DLD1 (cell line): Measurements from ENCODE around the gene HMCN1.

Source experiments
- in situ Hi-C: cut with HindIII; loops from 2 replicates; pipeline ENCODE4 v1.10.0; 2017; ENCODE audit warnings: low sequenced_read_pairs

The HMCN1 gene

GRCh38 chr1:185803241-185803640 is 69.0 kb downstream of the HMCN1 start:
- in situ Hi-C loops = no loop called here

DNA sequence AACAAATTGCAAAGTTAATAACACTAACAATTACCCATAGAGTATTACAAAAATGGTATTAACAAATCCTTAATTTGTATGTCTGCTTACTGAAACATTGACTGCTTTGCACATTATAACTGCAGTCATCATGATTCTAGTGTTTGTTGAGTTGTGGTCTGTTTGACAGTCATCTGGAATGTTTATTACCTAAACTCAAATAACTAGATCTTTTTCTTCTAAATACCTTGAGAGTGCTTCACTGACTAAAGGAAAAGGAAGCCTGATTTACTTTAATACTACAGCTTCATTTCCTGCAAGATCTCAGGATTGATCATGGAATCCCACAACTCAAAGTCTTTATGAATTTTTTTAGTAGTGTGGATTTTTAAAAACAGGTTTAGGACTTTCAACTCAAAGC is 70.0 kb downstream of the HMCN1 start:
- in situ Hi-C loops = no loop called here

- in situ Hi-C loops = no loop called here
Measured at GRCh38 chr1:185804608-185805007, 70.4 kb downstream of the HMCN1 start.

DNA sequence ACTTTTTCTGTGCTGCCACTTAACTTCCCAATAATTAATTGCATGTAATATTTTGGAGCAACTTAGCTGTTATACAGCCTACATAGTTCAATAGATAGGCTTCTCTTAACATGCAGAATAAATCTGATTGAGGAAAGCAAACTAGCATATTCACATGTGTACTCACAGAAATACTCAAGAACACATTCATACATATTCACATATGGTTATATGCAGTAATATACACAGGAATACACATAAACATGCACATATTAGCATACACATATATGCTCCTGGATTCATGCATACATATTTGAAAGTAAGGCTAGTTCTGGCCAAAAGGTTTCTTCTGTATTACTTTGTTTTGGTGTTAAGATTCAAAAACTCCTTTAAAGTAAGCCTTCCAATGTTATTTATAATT is 73.1 kb downstream of the HMCN1 start:
- in situ Hi-C loops = no loop called here

- in situ Hi-C loops = no loop called here
Measured at GRCh38 chr1:185808631-185809030, 74.4 kb downstream of the HMCN1 start.

- in situ Hi-C loops = no loop called here
Measured at GRCh38 chr1:185811073-185811709, 77.0 kb downstream of the HMCN1 start.

GRCh38 chr1:185812934-185813333 is 78.7 kb downstream of the HMCN1 start:
- in situ Hi-C loops = no loop called here

- in situ Hi-C loops = no loop called here
Measured at GRCh38 chr1:185813401-185813979, 79.3 kb downstream of the HMCN1 start.

GRCh38 chr1:185816460-185816859 is 82.3 kb downstream of the HMCN1 start:
- in situ Hi-C loops = no loop called here

DNA sequence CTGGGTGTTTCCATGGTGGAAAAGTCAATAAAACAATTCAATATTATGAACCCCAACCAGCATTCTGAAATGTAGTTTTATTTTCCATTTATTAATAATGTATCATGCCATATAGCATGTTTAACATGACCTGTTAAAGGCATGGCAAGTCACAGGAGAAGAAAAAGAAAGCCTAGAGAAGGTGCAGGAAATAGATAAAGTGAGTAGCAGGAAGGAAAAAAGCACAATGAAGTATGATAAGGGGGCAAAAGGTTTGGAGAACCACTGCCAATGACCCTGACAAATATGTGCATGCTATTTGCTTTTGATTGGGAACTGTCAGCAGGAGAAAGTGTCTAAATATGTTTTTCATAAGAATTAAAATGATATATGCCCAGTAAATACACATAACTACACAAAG is 85.6 kb downstream of the HMCN1 start:
- in situ Hi-C loops = no loop called here

DNA sequence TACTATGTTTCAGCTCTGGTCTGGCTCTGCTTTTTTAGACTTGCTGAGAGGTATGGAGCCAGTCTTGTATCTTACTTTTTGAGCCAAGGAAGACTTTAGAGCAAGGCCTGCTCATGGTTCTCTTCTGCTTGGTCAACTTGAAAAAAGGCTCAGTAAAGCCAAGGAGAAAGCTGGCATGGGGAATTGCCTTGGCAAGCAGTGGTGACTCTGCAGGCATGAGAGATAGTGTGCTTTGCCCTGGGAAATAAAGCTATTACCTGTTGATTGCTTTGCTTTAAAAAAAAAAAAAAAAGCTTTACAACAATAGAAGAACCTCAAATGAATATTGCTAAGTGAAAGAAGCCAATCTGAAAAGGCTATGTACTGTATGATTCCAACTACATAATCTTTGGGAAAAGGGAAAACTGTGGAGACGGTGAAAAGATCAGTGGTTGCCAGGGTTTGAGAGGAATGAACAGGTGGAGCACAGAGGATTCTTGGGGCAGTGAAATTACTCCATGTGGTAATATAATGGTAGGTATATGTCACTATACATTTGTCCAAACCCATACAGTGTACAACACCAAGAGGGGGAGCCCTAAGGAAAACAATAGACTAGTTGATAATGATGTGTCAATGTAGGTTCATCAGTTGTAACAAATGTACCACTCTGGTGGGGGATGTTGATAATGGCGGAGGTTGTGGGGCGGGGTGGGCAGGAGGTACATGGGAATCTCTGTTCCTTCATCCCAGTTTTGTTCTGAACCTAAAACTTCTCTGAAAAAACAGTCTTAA is 87.6 kb downstream of the HMCN1 start:
- in situ Hi-C loops = no loop called here

DNA sequence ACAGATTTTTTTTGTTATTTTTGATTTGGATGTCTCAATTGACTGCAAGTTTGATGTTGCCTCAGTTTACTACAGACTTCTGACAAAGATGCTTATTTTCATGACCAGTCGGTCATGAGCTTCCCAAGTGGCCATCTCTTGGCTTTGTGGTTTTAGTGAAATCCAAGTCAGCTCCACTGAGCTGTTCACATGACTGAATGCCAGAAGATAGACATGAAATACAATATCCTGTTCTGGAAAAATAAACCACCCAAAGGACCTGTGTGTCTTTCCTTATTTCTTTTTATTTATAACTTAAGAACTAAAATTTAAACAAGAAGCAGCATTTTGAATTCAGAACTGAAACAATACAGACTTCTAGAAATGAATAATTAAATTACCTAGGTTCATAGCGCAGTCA is 89.3 kb downstream of the HMCN1 start:
- in situ Hi-C loops = no loop called here

DNA sequence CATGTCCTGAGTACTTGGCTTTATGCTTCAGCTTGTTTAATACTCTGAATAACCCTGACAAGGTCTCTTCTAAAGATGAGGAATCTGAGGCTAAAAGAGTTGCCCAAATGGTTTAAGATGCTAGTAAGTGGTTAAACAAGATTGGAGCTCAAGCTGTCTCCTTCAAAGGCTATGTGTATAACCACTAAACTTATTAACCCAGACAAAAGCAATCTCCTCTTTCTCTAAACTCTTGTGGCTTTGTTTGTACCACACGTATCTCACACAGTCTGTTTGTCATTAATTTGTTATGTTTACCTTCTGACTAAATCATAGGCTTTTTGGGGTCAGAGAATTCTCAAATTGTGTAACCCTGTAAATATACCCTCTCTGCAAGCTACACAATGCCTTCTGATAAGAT is 89.9 kb downstream of the HMCN1 start:
- in situ Hi-C loops = no loop called here

DNA sequence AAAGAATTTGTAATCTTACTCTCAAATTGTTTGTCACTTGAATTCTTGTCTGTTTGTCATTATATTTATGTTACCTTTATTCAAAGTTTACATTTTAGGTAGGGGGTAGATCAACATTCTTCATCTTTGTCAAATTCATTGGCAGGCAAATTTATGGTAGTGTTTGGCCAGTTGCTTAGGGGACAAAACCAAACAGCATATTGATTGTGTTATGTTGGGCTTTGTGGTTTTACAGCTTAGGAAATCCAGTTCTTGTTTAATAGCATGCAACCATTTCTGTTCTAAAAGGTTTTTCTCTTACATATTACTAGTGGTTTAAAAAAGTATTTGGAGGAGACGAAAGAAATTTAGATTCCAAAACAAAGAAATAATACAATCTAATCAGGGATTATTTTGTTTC is 91.4 kb downstream of the HMCN1 start:
- in situ Hi-C loops = no loop called here

- in situ Hi-C loops = no loop called here
Measured at GRCh38 chr1:185834371-185834905, 100.2 kb downstream of the HMCN1 start.

GRCh38 chr1:185835191-185835590 is 101.0 kb downstream of the HMCN1 start:
- in situ Hi-C loops = no loop called here

DNA sequence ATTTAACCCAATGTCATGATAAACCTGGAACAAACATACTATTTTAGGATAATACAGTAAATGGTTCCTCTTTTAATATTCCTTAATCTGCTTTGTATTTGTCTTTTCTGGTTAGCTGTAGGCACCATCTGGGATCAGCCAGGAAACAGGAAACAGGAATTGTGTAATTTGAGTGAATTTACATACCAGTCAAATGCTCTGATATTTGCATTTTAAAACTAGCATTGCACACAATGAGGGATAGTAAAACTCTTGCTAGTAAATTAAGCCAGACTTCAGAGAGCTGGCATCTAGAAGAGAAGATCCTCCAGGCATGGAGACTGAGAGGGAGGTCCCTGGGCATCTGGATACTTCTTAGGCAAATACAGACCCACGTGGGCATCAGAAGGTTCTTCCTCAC is 103.5 kb downstream of the HMCN1 start:
- in situ Hi-C loops = no loop called here

- in situ Hi-C loops = no loop called here
Measured at GRCh38 chr1:185838111-185838510, 103.9 kb downstream of the HMCN1 start.

- in situ Hi-C loops = no loop called here
Measured at GRCh38 chr1:185840880-185841279, 106.7 kb downstream of the HMCN1 start.

GRCh38 chr1:185843297-185843869 is 109.2 kb downstream of the HMCN1 start:
- in situ Hi-C loops = no loop called here

DNA sequence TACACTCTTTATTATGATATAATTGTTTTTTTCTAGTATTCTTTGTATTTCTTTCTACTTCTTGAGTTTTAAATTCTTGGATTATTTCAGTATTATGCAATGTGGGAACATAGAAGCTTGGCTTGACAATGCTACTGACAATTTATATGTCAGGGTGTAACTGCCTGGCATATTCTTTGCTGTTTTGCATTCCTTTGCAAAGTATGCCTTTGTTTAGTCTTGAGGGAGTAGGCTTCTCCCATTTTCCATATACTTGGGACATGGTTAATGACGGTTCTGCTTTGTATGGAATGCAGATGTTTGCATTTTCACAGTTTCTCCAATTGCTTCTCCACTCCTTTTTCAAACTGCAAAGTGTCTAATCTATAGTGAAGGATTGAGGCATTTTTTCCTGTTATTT is 109.8 kb downstream of the HMCN1 start:
- in situ Hi-C loops = no loop called here
